ENCODE measurements around the gene GPR153.

Gene GPR153

DNA sequence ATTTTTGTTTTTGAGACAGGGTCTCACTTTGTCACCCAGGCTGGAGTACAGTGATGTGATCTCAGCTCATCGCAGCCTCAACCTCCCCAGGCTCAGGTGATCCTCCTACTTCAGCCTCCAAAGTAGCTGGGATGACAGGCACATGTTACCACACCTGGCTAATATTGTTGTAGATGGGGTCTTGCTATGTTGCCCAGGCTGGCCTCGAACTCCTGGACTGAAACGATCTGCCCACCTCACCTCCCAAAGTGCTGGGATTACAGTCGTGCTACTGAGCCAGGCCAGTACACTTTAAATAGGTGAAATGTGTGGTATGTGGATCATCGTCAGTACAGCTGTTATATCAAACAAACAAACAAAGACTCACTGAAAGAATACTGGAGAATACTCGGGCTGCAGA is 35.0 kb upstream of the GPR153 start:
- H3K27me3 Mint-ChIP-seq = no peaks in the 10 kb centered on the region
- DNase-seq (no peak), ATAC-seq (replicated peaks) (no peak)
- peak overlapping the region; percentile 20 to 88 for H3K27ac Mint-ChIP-seq
- H3K4me3 Mint-ChIP-seq = no peak overlapping the region
- no peaks in the 10 kb centered on the region for H3K9me3 Mint-ChIP-seq
- H3K36me3 Mint-ChIP-seq (ENCODE audit: insufficient read depth) = peaks cover 9% of the 10 kb centered on the region
- H3K4me1 Mint-ChIP-seq (ENCODE audit: low read depth in 2 of 2) = peaks cover 17 to 37% of the 10 kb centered on the region in 2 donors

DNA sequence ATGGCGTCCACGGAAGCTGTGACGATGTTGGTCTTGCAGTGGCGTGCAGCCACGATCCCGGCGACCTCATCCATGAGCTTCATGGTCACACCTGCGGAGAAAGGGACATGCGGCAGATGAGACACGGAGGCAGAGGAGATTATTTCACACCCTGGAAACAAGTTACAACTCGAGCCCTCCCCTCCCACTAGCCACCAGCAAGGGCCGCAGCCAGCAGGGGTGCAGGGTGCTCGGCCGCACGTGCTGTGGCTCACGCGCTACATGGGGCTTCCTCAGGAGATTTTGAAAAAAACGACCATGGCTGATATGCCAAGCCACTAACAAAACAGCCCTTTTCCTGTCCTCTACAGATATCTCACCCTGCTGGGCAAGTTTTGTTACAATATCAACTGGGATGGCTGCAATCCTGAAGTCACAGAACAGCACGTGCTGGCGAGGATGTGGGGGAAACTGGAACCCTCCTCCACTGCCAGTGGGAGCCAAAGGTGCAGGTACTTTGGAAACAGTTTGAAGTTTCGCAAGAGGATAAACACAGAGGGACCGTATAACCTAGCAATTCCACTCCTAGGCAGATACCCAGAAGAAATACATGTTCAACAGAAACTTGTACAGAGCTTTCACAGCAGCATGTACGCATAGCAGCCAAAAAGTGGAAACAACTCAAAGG is 34.1 kb upstream of the GPR153 start:
- no peaks in the 10 kb centered on the region for H3K27me3 Mint-ChIP-seq
- H3K9me3 Mint-ChIP-seq = no peaks in the 10 kb centered on the region
- DNase-seq (peak in 2 of 3 experiments; percentile 13 to 26), ATAC-seq (replicated peaks) (peak; percentile 56)
- H3K36me3 Mint-ChIP-seq (ENCODE audit: insufficient read depth) = peaks cover 9% of the 10 kb centered on the region
- peak overlapping the region; percentile 88 to 91 for H3K27ac Mint-ChIP-seq
- peak overlapping the region; percentile 47 to 66 for H3K4me3 Mint-ChIP-seq
- H3K4me1 Mint-ChIP-seq (ENCODE audit: low read depth in 2 of 2) = peaks cover 16 to 36% of the 10 kb centered on the region in 2 donors

DNA sequence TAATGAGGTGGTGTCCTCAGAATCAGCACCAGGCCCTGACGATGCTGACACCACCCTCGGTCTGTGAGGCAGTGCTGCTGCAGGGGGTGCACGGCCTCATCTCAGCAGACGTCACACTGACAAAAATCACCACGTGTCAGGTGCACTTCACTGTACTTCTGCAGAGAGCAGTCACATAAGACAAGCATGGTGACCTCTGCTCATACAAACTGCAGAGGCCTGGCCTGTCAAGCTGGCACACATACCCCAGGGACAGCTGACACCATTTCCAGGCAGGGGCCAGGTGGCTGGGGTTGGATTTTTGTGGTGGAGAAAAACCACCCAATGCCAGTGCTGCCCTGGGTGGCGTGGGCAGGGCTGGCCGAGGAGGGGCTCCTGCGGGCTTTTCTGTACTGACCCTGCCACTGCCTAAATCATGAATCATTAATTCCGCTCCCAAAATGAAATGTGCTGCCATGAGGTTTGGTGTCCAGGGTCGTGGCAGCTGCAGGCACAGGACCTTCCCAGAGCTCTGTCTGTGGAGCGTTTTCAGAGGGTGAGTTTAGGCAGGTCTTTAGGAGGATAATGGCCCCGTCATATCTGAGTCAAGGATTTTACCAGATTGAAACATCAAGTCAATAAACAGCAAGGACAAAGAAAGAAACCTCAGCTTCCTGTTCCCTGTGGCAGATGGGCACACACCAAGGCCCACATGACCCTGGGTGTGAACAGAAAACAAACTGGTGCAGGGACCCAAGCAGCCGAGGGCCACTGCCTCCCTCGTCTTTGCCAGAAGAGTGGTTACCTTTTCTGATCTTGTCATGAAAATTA is 33.4 kb upstream of the GPR153 start:
- Mint-ChIP-seq H3K36me3 (ENCODE audit: insufficient read depth) (peaks cover 9% of the 10 kb centered on the region), H3K9me3 (no peaks in the 10 kb centered on the region), H3K27me3 (no peaks in the 10 kb centered on the region), H3K4me1 (ENCODE audit: low read depth in 2 of 2) (peaks cover 16 to 36% of the 10 kb centered on the region in 2 donors), H3K27ac (peak overlapping the region; percentile 88 to 91), H3K4me3 (peak overlapping the region; percentile 47 to 66)
- DNase-seq (peak; percentile 8 to 31 (median 13)), ATAC-seq (replicated peaks) (peak; percentile 74)

DNA sequence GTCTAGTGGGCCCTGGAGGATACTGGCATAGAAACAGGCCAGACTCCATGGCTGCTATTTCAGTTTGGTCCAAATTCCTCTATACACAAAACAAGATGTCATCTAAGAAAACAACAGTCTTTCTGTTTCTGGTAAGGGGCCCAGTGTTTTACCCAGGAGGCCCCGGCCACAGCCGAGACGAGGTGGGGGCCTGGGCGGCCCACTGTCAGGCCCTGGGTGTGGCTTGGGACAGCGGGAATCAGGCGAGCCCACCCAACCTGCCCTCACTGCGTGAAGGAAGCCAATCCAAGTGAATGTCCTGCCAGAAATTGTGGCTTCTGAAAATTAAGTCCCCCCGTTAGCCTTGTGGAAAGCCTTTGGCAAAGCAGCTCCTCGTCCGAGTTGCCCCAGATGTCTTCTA is 31.2 kb upstream of the GPR153 start:
- Mint-ChIP-seq H3K9me3 (no peaks in the 10 kb centered on the region), H3K4me3 (no peak overlapping the region), H3K27me3 (no peaks in the 10 kb centered on the region), H3K4me1 (ENCODE audit: low read depth in 2 of 2) (peaks cover 18 to 32% of the 10 kb centered on the region in 2 donors), H3K36me3 (ENCODE audit: insufficient read depth) (peaks cover 9% of the 10 kb centered on the region), H3K27ac (peak overlapping the region; percentile 56 to 85)
- ATAC-seq (replicated peaks) (no peak), DNase-seq (no peak)

DNA sequence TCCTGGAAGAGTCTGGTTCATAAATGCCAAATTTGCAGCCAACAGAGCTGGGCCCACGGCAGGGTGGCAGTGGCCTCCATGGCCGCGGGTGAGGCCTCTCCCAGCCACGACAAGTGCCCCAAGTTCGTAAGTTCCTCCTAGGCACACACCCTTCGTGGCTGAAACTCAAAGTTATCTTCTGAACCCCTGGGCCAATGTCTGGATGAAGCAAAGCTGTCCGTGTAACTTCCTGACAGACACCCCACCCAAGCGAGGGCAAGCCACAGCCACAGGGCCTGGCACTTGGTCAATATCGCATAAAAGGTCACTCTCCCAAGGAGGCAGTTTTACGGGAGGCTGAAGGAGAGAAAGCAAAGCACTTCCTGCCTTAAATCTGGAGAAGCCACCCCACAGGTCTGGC is 27.8 kb upstream of the GPR153 start:
- ATAC-seq (replicated peaks) = no peak

DNA sequence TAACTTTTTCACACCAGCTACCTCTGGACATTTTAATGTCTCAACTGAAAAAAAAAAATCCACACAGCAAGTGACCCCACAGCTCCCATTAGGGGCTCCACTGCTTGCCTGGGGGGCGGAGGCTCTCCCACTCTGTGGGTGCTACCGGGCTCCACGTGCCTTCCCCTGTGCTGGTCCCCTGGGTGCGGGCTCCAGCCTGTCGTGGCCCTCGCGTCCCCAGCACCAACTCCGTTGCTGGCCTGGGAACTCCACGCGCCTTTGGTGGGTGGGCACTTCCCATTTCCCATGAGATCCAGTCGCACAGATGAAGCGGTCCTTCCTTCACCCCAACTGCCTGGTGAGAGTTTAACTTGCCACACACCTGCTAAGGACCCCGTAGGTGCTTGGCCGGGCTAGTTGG is 27.1 kb upstream of the GPR153 start:
- Mint-ChIP-seq H3K4me3 (no peak overlapping the region), H3K4me1 (ENCODE audit: low read depth in 2 of 2) (peaks cover 2 to 8% of the 10 kb centered on the region in 2 donors)

More for the DNA sequence above, 27.8 kb upstream of the GPR153 start:
- no peak overlapping the region for H3K4me3 Mint-ChIP-seq
- peaks cover 6% of the 10 kb centered on the region for H3K36me3 Mint-ChIP-seq (ENCODE audit: insufficient read depth)
- H3K9me3 Mint-ChIP-seq = no peaks in the 10 kb centered on the region
- peak overlapping the region; percentile 69 to 82 for H3K27ac Mint-ChIP-seq
- H3K4me1 Mint-ChIP-seq (ENCODE audit: low read depth in 2 of 2) = peaks cover 2 to 13% of the 10 kb centered on the region in 2 donors
- no peak for DNase-seq
- no peaks in the 10 kb centered on the region for H3K27me3 Mint-ChIP-seq

DNA sequence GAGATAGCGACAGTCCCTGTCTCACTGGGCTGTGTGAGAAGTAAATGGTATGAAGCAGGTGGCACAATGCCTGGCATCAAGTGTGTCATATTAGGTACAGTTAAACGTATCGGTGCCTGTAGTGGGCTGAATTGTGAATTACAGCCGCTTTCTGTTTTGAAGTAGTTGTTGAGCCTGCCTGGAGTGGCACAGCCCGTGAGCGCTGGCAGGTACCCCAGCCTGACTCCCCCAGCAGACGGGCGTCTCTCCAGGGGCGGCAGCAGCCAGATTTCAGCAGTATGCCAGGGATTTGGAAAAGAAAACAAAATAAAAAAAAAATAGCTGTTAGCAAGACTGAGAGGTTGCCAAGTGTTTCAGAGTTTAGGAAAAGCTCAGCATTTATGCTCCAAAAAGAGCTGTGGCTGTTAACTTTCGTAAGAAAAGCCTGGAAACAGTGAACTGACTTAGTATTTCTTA is 26.6 kb upstream of the GPR153 start:
- Mint-ChIP-seq H3K36me3 (ENCODE audit: insufficient read depth) (no peaks in the 10 kb centered on the region), H3K4me3 (no peak overlapping the region), H3K9me3 (no peaks in the 10 kb centered on the region), H3K27me3 (no peaks in the 10 kb centered on the region), H3K27ac (peak overlapping the region; percentile 13 to 69), H3K4me1 (ENCODE audit: low read depth in 2 of 2) (peaks cover 2 to 8% of the 10 kb centered on the region in 2 donors)
- ATAC-seq (replicated peaks) = no peak
- no peak for DNase-seq

More for the DNA sequence above, 27.1 kb upstream of the GPR153 start:
- H3K27me3 Mint-ChIP-seq = no peaks in the 10 kb centered on the region
- H3K9me3 Mint-ChIP-seq = no peaks in the 10 kb centered on the region
- H3K36me3 Mint-ChIP-seq (ENCODE audit: insufficient read depth) = peaks cover 5% of the 10 kb centered on the region
- ATAC-seq (replicated peaks) = no peak
- no peak for DNase-seq
- peak overlapping the region; percentile 69 to 82 for H3K27ac Mint-ChIP-seq

DNA sequence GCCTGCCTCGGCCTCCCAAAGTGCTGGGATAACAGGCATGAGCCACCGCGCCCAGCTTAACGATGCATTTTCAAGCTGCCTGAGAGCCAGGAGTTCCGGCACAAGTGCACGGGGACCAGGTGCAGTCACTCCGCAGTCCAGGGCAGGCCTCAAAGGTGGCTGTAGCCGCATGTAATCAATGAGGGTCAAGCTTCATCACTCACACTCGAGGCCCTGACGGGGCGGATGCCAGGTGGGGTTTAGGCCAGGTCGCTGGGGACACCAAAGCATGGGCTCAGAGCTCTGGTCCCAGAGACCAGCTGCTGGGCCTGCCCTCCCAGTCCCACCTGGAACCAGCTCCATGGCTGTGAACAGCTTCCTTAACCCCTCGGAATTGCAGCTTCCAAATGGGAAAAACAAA is 26.1 kb upstream of the GPR153 start:
- Mint-ChIP-seq H3K4me3 (no peak overlapping the region), H3K27ac (peak overlapping the region in 1 of 2 donors; percentile 13), H3K36me3 (ENCODE audit: insufficient read depth) (no peaks in the 10 kb centered on the region), H3K27me3 (no peaks in the 10 kb centered on the region), H3K4me1 (ENCODE audit: low read depth in 2 of 2) (peaks cover 2 to 8% of the 10 kb centered on the region in 2 donors), H3K9me3 (no peaks in the 10 kb centered on the region)
- DNase-seq (no peak), ATAC-seq (replicated peaks) (no peak)

DNA sequence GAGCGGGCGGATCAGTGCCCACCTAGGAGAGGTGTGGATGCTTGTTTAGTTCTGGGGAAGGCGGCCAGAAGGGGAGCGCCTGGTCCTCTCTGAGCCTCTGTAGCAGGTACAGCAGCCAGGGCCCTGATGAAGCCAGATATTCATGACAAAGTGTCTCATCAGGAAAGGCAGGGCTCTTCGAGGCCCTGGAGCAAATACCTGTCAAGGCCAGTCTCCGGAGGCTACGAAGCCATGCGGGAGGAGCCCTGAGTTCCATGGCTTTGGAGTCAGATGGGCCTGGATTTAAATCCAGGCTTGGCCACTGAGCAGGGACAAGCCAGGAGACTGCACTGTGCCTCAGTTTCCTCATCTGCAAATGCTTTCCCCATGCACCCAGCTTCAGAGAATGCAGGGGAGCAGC is 25.4 kb upstream of the GPR153 start:
- Mint-ChIP-seq H3K9me3 (no peaks in the 10 kb centered on the region), H3K36me3 (ENCODE audit: insufficient read depth) (no peaks in the 10 kb centered on the region), H3K27me3 (no peaks in the 10 kb centered on the region), H3K4me3 (no peak overlapping the region), H3K4me1 (ENCODE audit: low read depth in 2 of 2) (peaks cover 2 to 6% of the 10 kb centered on the region in 2 donors), H3K27ac (no peak overlapping the region)
- ATAC-seq (replicated peaks) (no peak), DNase-seq (no peak)

DNA sequence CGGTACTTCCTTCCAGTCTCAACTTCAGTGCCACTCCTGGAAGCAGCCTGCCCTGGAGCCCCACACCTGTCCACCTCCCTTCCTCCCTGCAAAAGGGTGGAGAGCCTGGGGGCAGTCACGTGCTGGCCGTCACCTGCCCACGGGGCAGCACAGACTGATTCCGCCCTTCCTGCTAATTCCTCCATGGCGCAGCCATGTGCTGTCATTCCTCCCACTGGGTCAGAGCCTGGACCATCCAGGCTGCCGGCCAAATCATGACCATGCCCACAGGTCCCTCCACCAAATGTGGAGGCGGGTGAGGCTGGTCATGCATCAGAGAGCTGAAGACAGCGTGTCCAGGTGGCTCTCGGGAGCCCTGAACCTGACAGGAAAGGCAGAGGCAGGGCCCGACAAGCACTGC is 24.4 kb upstream of the GPR153 start:
- H3K27me3 Mint-ChIP-seq = no peaks in the 10 kb centered on the region
- peaks cover 0 to 2% of the 10 kb centered on the region in 2 donors for H3K4me1 Mint-ChIP-seq (ENCODE audit: low read depth in 2 of 2)
- H3K4me3 Mint-ChIP-seq = no peak overlapping the region
- ATAC-seq (replicated peaks) = no peak
- no peaks in the 10 kb centered on the region for H3K9me3 Mint-ChIP-seq
- peak overlapping the region in 1 of 2 donors; percentile 60 for H3K27ac Mint-ChIP-seq
- no peak for DNase-seq
- H3K36me3 Mint-ChIP-seq (ENCODE audit: insufficient read depth) = no peaks in the 10 kb centered on the region

DNA sequence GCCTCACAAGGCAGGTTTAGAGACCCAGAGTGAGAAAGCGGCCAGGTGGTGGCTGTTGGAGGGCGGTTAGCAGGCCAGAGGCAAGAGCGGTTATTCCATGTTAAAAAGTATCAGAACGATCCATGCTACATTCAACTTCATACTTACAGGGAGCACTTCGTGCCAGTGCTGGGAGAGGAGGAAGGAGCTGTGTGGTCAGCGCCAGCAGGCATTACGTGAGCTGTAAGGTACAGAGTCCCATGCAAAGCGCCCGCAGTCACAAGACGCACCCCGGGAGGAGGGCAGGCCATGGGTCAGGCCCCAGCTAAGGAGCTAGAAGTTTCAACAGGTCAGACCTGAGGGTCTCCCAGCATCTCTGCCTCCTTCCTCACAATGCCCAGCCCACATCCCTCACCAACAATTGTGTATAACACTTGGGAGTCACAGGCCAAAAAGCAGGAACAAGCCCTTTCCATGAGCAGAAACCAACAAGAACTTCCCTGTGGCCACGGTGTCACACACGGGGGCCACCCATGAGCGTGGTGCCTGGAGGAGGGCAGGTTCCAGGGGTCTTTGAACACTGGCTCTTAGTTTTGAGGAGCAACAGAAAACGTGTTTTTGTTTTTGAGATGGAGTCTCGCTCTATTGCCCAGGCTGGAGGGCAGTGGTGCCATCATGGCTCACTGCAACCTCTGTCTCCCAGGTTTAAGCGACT is 21.8 kb upstream of the GPR153 start:
- H3K27me3 Mint-ChIP-seq = no peaks in the 10 kb centered on the region
- H3K36me3 Mint-ChIP-seq (ENCODE audit: insufficient read depth) = no peaks in the 10 kb centered on the region
- H3K4me1 Mint-ChIP-seq (ENCODE audit: low read depth in 2 of 2) = peaks cover 0 to under 1% of the 10 kb centered on the region in 2 donors
- DNase-seq (no peak), ATAC-seq (replicated peaks) (no peak)
- H3K4me3 Mint-ChIP-seq = no peak overlapping the region
- no peak overlapping the region for H3K27ac Mint-ChIP-seq
- H3K9me3 Mint-ChIP-seq = no peaks in the 10 kb centered on the region

DNA sequence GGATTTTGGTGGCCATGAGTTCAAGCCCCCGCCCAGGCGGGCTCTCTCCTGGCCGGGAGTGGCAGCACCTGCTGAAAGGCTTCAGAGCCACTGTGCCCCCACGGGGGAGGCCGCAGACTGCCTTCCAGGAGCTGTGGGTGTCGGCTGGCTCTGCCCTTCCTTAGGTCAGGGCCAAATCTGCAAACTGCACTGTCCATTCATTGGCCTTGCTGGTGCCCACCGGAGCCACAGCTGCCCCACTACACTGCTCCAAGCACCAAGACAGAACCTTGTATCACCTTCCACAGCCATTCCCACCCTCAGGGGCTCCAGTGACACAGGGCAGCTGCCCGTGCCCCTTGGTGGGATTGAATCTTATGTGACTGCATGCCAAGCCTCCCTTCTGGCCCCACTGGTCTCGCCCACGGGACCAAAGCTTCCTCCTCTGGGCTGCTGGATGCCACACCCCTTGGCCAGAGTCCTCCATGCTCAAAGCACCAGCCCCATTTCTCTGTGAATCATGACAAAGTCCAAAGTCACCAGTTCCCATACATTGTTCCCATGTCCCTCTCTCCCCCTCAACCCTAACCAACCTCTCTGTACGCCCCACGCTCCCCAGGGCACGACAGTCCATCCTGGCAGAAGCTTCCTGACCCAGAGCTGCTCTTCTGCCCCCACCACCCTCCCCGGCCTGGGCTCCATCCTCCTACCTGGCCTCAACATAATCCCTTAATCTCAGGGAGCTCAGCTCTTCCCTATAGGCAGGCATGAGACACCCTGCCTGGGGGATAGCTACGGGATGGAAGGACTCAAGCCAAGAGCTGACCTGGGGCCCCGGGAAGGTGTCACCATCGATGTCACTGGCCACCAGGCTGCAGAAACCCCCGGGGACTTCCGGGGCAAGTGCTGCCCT is 20.9 kb upstream of the GPR153 start:
- Mint-ChIP-seq H3K4me1 (ENCODE audit: low read depth in 2 of 2) (peaks cover 2 to 6% of the 10 kb centered on the region in 2 donors), H3K27ac (peak overlapping the region in 1 of 2 donors; percentile 46)

More for the DNA sequence above, 20.9 kb upstream of the GPR153 start:
- Mint-ChIP-seq H3K4me3 (no peak overlapping the region), H3K9me3 (no peaks in the 10 kb centered on the region), H3K27me3 (no peaks in the 10 kb centered on the region), H3K36me3 (ENCODE audit: insufficient read depth) (no peaks in the 10 kb centered on the region)
- no peak for DNase-seq
- ATAC-seq (replicated peaks) = no peak

Data from effector memory CD8-positive, alpha-beta T cell (primary cell).